Measurements from ENCODE around the gene VMAC.
"Not testable (repeated sequence)": the region's sequence is repeated elsewhere in the genome, so short reads cannot be mapped to it uniquely, and the experiment has no call there.

The VMAC gene, protein sequence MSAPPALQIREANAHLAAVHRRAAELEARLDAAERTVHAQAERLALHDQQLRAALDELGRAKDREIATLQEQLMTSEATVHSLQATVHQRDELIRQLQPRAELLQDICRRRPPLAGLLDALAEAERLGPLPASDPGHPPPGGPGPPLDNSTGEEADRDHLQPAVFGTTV

DNA sequence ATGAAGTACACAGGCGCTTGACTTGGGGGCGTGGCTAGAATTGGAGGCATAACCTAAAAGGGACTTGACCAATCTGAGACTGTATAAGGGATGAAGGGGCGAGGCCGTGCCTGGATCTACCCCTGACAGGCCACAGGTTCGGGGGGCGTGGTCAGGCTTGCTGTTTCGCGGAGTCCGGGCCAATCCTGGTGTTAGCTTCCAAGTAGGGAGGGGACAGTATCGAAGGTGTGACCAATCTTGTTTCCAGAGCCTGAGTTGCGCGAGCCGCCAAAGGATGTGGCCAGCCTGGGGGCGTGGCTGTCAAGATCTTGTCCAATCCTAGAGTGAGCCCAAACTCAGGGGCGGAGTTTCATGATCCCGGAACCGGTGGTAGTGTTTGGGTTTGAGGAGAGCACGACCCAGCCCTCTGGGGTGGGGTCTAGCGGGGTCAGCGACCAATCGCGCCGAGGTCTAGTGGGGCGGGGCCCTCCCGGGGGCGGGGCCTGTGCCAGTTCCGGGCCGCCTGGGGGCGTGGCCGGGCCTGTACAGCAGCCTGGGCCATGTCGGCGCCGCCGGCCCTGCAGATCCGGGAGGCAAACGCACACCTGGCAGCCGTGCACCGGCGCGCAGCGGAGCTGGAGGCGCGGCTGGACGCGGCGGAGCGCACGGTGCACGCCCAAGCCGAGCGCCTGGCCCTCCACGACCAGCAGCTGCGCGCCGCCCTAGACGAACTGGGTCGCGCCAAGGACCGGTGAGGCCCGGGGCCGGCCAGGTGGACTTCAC, at the start of gene VMAC:
Gene VMAC, plus strand, starts transcription at position 521 of the 762 bp plus-strand sequence. Its CDS starts 19 bp downstream, at position 540.
- TF ChIP-seq, protein P1, sequence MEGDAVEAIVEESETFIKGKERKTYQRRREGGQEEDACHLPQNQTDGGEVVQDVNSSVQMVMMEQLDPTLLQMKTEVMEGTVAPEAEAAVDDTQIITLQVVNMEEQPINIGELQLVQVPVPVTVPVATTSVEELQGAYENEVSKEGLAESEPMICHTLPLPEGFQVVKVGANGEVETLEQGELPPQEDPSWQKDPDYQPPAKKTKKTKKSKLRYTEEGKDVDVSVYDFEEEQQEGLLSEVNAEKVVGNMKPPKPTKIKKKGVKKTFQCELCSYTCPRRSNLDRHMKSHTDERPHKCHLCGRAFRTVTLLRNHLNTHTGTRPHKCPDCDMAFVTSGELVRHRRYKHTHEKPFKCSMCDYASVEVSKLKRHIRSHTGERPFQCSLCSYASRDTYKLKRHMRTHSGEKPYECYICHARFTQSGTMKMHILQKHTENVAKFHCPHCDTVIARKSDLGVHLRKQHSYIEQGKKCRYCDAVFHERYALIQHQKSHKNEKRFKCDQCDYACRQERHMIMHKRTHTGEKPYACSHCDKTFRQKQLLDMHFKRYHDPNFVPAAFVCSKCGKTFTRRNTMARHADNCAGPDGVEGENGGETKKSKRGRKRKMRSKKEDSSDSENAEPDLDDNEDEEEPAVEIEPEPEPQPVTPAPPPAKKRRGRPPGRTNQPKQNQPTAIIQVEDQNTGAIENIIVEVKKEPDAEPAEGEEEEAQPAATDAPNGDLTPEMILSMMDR (IDR thresholded peaks at IDR 0.05) = no peak
- peak within 1 kb of the TSS; percentile 100 for H3K27ac Mint-ChIP-seq
- H3K4me1 Mint-ChIP-seq = peaks cover 24% of the 10 kb centered on the region
- H3K36me3 Mint-ChIP-seq (ENCODE audit: low read depth) = peaks cover 18% of the 10 kb centered on the region
- peak; percentile 99 for DNase-seq
- no peaks in the 10 kb centered on the region for H3K9me3 Mint-ChIP-seq
- H3K4me3 Mint-ChIP-seq = peak within 1 kb of the TSS; percentile 99
- H3K27me3 Mint-ChIP-seq (ENCODE audit: low read depth, poor library complexity) = peaks cover 3% of the 10 kb centered on the region

DNA sequence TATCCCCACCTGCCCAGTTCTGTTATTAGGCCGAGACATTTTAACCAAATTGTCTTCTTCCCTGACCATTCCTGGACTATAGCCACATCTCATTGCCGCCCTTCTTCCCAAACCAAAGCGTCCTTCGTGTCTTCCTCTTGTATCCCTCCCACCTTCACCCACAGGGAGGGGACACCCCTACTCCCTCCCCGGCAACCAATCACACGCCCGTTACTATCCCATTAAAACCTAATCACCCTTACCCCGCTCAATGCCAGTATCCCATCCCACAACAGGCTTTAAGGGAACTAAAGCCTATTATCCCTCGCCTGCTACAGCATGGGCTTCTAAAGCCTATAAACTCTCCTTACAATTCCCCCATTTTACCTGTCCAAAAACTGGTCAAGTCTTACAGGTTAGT, 49.5 kb upstream of the VMAC start:
- DNase-seq; H3K36me3 Mint-ChIP-seq (ENCODE audit: low read depth); H3K4me3 Mint-ChIP-seq: not testable (repeated sequence)

DNA sequence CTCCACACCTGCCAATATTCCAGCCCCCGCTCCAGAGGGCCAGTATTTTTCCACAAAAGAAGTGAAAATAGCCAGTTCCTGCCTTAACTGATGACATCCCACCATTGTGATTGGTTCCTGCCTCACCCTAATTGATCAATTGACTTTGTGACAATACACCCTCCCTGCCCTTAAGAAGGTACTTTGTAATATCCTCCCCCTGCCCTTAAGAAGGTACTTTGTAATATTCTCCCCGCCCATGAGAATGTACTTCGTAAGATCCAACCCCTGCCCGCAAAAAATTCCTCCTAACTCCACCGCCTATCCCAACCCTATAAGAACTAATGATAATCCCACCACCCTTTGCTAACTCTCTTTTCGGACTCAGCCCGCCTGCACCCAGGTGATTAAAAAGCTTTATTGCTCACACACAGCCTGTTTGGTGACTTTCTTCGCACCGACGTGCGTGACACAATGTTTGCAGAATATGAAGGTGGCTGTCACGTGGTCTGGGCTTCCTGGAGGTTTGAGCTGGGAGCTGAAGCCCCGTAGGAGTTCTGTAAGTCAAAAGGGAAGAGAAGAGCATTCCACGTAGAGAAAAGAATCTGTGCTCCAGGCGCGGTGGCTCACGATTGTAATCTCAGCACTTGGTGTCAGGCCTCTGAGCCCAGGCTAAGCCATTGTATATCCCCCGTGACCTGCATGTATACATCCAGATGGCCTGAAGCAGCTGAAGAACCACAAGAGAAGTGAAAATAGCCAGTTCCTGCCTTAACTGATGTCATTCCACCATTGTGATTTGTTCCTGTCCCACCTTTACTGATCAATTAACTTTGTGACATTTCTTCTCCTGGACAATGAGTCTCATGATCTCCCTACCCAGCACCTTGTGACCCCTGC, 47.2 kb upstream of the VMAC start:
- Mint-ChIP-seq H3K27me3 (ENCODE audit: low read depth, poor library complexity) (peaks cover 13% of the 10 kb centered on the region), H3K4me3 (no peak overlapping the region), H3K4me1 (peaks cover 30% of the 10 kb centered on the region), H3K27ac (no peak overlapping the region), H3K9me3 (no peaks in the 10 kb centered on the region), H3K36me3 (ENCODE audit: low read depth) (no peaks in the 10 kb centered on the region)
- DNase-seq = no peak
- TF ChIP-seq, protein P1 (IDR thresholded peaks at IDR 0.05) = no peak

More for the DNA sequence above, 49.5 kb upstream of the VMAC start:
- H3K27ac Mint-ChIP-seq; H3K27me3 Mint-ChIP-seq (ENCODE audit: low read depth, poor library complexity); H3K9me3 Mint-ChIP-seq: not testable (repeated sequence)
- H3K4me1 Mint-ChIP-seq = peaks cover 26% of the 10 kb centered on the region

DNA sequence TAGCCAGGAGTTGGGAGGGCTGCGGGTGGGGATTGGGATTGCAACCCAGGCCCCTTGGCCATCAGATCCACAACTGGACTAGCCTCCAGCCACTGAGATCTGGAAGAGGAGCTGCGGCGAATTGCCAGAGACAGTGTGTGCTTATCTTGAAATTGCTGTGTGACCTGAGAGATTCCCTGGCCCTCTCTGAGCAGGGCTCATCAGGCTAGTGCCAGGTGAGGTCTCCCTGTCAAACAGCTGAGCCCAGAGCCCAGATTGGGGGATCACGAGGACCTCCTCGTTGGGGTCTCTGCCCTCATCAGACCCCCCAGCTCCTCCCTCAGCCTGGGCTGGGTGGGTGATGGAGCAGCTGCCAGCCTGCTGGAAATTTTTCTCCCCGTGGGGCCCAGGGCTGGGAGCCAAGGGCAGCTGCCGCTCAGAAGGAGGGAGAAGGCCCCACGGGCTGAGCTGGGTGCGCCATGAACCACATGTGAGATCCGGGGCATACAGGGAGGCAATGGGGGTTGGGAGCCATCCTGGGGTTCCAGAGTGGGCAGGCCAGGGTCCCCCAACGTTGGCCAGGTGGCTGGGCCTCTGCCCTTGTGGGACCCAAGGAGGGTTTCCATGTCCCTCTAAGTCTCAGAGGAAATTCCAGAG, 41.5 kb upstream of the VMAC start:
- Mint-ChIP-seq H3K36me3 (ENCODE audit: low read depth) (no peaks in the 10 kb centered on the region), H3K4me1 (peaks cover 34% of the 10 kb centered on the region), H3K9me3 (no peaks in the 10 kb centered on the region), H3K4me3 (no peak overlapping the region), H3K27ac (peak overlapping the region; percentile 72), H3K27me3 (ENCODE audit: low read depth, poor library complexity) (peaks cover 16% of the 10 kb centered on the region)
- no peak for DNase-seq
- TF ChIP-seq, protein P1 (IDR thresholded peaks at IDR 0.05) = no peak

DNA sequence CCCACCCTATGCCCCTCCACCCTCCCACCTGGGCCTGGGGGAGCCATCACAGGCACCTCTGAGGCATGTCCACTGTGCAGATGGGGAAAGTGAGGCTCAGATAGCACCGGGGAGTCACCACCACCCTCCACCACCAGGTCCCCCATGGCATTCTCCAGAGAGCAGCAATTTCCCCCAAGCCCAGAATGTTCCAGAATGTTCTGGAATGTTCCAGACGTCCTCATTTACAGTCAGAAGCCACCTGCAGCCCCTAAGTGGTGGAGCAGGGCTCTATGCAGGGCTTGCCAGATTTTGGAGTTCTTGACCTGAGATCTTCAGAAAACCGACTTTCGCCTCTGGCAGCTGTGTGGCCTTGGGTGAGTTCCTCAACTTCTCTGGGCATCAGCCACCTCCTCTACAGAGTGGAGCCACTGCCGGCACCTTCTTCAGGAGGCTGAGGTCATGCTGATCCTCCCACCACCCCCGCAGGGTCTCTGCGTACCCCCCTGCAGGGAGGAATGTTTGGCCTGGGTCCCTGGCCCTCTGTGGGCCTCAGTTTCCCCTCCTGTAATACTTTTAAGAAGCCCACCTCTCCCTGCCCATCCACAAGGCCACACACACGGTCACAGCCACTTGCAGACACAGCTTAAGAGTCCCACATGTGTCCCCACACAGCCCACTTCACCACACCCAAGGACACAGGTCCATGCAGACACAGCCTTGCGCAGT, 40.5 kb upstream of the VMAC start:
- Mint-ChIP-seq H3K9me3 (no peaks in the 10 kb centered on the region), H3K36me3 (ENCODE audit: low read depth) (no peaks in the 10 kb centered on the region), H3K4me3 (no peak overlapping the region), H3K27ac (no peak overlapping the region), H3K27me3 (ENCODE audit: low read depth, poor library complexity) (peaks cover 16% of the 10 kb centered on the region), H3K4me1 (peaks cover 36% of the 10 kb centered on the region)
- TF ChIP-seq, protein P1 (IDR thresholded peaks at IDR 0.05) = no peak
- no peak for DNase-seq
